Measurements from ENCODE around the gene NXPH3.

- no peak for TF ChIP-seq EZH2 (optimal IDR thresholded peaks at IDR 0.05; ENCODE audit: low read depth, low read length)
- TF ChIP-seq, protein P1, sequence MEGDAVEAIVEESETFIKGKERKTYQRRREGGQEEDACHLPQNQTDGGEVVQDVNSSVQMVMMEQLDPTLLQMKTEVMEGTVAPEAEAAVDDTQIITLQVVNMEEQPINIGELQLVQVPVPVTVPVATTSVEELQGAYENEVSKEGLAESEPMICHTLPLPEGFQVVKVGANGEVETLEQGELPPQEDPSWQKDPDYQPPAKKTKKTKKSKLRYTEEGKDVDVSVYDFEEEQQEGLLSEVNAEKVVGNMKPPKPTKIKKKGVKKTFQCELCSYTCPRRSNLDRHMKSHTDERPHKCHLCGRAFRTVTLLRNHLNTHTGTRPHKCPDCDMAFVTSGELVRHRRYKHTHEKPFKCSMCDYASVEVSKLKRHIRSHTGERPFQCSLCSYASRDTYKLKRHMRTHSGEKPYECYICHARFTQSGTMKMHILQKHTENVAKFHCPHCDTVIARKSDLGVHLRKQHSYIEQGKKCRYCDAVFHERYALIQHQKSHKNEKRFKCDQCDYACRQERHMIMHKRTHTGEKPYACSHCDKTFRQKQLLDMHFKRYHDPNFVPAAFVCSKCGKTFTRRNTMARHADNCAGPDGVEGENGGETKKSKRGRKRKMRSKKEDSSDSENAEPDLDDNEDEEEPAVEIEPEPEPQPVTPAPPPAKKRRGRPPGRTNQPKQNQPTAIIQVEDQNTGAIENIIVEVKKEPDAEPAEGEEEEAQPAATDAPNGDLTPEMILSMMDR (IDR thresholded peaks at IDR 0.05; ENCODE audit: low read length) = peak; percentile 39
- TF ChIP-seq EZH2phosphoT487 (IDR thresholded peaks at IDR 0.05; ENCODE audit: low read length) = no peak
These were observed 27.0 kb upstream of the NXPH3 start for GRCh38 chr17:49548506-49549310.
